Coronary artery (tissue), 2 donors: ENCODE data around the gene CIDEB.

Experiments
- DNase-seq: peaks from one replicate; pipeline ENCODE4 v3.0.0-alpha.2; 2017; ENCODE audit warnings: low spot score
- H3K27ac ChIP-seq, 2 donors: fragments of 200-600 bp; sonication (generic); one replicate each; pipeline ENCODE4 v1.5.1; 2016 to 2019
- H3K4me3 ChIP-seq: fragments of 200-600 bp; sonication (generic); 2 replicates; pipeline ENCODE4 v1.5.1; 2016; ENCODE audit warnings: mild to moderate bottlenecking, moderate library complexity
- CTCF ChIP-seq: fragments of 200-600 bp; sonication (generic); IDR thresholded peaks from one replicate; pipeline ENCODE4 v1.5.1; 2019; ENCODE audit warnings: antibody characterized with exemption

CIDEB gene

GRCh38 chr14:24268225-24268624, 39.6 kb downstream of the CIDEB start:
- Histone ChIP-seq H3K4me3 (no peak overlapping the region), H3K27ac (no peak overlapping the region)
- no peak for TF ChIP-seq CTCF
- no peak for DNase-seq

GRCh38 chr14:24267516-24267915, 40.3 kb downstream of the CIDEB start:
- no peak for TF ChIP-seq CTCF
- Histone ChIP-seq H3K27ac (no peak overlapping the region), H3K4me3 (no peak overlapping the region)
- DNase-seq: no peak

- no peak for TF ChIP-seq CTCF
- no peak for DNase-seq
- Histone ChIP-seq H3K27ac (no peak overlapping the region), H3K4me3 (no peak overlapping the region)
Observed at GRCh38 chr14:24266344-24267244, 41.2 kb downstream of the CIDEB start.

- DNase-seq: no peak
- Histone ChIP-seq H3K4me3 (no peak overlapping the region), H3K27ac (no peak overlapping the region)
- no peak for TF ChIP-seq CTCF
Observed at GRCh38 chr14:24264298-24264697, 43.5 kb downstream of the CIDEB start.

GRCh38 chr14:24263848-24264247, 43.9 kb downstream of the CIDEB start:
- Histone ChIP-seq H3K4me3 (no peak overlapping the region), H3K27ac (no peak overlapping the region)
- DNase-seq: no peak
- TF ChIP-seq CTCF: no peak

GRCh38 chr14:24262821-24263733, 44.7 kb downstream of the CIDEB start, which contains the start of gene TGM1:
TSS of gene TGM1 (minus strand) at chr14:24263177. CDS start at chr14:24262352, 825 bp downstream.
- Histone ChIP-seq H3K27ac (no peak within 1 kb of the TSS), H3K4me3 (no peak within 1 kb of the TSS)
- DNase-seq: no peak
- TF ChIP-seq CTCF: no peak
